Midbrain (tissue), 1 donor: ENCODE measurements around the gene TAF1D.

Experiments
- DNase-seq: peaks from one replicate; lab custom pipeline; 2025; lab: John Stamatoyannopoulos, UW

Gene TAF1D

DNA sequence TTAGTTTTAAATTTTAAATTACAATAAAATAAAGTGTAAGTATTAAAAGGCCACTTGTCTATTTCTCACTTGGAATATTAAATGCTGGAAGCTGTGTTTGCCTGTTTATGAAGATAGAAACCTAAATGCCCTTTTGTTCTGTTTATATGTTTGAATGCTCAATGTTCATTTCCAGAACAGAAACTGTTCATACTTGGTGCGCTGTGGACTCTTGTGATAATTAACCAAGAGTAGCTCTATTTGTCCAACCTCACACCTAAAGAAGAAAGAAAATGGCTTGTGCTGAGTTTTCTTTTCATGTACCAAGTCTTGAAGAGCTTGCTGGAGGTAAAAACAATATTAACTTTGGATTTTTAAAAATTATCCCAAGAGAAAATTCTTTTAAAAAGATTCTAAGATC lies 5.8 kb upstream of the TAF1D start:
- no peak for DNase-seq

DNA sequence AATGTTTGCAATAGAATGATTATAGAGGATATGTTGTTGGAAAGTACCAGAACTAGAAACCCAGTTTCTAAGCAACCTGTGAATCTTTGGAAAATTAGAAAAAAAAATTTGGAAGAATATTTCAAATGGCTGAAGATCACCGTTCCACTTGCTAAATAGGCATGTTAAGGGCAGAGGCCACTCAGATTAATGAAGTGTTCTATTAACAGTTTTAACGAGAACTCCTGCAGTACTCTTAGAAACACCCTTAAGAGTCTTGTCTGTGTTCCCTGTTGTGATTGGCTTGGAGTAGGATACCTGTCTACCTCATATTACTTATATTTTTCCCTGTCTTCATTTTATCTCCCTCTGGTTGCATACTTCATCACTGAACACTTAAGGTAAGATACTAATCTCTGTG lies 4.8 kb upstream of the TAF1D start:
- DNase-seq: no peak

DNA sequence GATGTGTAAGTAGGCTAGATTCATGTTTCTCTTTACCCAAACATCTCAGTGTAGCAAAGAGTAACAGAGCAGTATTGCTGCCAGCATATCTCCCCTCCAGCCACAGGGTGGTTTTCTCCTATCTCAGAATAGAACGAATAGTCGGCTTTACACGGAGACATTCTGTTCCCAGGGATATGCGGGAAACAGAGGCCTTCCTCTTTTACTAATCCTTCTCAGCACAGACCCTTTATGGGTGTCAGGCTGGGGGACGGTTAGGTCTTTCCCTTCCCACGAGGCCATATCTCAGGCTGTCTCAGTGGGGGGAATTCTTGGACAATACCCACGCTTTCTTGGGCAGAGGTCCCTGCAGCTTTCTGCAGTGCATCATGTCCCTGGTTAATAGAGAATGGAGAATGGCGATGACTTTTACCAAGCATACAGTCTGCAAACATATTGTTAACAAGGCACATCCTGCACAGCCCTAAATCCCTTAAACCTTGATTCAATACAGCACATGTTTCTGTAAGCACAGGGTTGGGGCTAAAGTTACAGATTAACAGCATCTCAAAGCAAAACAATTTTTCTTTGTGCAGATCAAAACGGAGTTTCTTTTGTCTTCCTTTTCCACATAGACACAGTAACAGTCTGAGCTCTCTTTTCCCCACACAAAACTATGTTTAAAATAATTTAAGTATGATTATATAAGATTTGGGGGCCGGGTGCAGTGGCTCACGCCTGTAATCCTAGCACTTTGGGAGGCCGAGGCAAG lies 3.9 kb upstream of the TAF1D start:
- peak; percentile 19 for DNase-seq

DNA sequence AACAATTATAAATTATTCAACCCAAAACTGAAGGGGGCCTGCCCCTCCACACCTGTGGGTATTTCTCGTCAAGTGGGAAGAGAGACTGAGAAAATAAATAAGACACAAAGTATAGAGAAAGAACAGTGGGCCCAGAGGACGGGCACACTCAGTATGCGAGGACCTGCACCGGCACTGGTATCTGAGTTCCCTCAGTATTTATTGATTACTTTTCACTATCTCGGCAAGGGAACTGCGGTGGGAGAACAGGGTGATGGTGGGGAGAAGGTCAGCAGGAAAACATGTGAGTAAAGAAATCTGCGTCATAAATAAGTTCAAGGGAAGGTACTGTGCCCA lies 3.3 kb upstream of the TAF1D start:
- no peak for DNase-seq

DNA sequence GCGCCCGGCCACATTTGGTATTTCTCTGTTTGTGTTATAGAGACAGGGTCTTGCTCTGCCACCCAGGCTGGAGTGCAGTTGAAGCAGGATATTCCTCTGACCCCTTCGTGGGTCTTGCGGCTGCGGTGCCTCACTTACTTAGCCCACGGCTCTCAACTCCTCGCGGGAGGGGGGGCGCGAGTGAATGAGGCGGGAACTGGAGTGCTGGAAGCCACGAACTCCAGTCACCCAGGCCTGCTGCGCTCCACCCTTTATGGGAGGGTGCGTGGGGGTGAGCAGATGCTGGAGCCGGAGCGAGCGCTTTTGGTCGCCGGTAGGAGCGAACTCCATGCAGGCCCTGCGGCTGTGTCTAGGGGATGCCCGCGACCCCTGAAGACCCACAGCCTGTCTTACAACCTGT lies 2.0 kb upstream of the TAF1D start:
- no peak for DNase-seq

DNA sequence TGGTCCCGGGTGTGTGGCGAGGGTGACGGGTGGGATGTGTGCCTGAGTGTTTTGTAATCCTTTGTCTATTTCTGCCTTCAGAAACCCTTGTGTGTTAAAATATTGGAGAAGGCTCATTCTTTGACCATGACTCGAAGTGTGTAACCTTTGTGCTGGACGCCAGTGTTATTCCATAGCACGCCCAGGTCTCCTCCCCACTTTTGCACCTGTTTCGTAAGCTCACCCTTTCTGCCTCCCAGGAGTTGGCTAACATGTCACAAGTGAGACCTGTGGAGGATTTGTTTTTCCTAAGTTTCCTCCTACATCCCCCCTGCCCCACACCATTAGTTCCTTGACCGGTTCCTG lies 559 bp upstream of the TAF1D start:
- peak; percentile 58 for DNase-seq

DNA sequence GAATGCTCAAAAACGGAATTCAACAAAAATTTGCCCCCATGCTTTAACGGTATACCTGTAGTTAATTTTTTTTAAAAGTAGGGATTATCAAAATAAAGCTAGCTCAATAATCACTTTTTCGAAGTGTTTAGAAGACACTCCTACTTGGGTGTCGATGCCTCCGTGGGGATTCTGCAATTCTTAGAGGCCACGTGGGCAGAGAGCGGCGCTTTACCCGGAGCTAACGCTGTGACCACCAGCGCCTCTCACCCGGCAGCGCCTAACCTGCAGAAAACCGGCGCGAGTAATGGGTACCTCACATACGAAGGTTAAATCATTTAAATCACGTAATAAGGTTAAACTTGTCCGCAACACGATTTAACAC lies 583 bp downstream of the TAF1D start:
- peak; percentile 52 for DNase-seq

DNA sequence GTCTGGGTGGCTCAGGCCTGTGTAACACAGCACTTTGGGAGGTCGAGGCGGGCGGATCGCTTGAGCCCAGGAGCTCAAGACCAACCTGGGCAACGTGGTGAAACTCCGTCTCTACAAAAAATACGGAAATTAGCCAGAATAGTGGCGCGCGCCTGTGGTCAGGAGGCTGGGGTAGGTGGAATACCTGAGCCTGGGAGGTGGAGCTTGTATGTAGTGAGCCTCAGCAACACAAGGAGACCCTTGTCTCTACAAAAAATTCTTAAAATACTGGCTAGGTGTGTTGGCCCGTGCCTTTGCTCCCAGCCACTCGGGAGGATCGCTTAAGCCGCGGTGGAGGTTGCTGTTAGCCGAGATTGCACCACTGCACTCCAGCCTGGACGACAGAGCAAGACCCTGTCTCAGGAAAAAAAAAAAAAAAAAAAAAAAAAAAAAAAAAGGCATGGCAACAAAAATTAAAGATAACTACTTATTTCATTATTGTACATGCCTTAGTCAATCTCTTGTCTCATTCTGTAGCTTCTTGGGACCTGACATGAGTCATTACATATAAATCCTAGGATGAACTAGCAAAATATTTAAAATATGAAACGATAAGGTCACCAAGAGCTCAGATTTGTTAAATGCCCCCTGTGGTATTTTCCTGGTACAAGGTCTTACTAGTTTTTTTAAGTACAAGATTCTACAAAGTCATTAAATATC lies 1.1 kb downstream of the TAF1D start:
- DNase-seq: no peak

DNA sequence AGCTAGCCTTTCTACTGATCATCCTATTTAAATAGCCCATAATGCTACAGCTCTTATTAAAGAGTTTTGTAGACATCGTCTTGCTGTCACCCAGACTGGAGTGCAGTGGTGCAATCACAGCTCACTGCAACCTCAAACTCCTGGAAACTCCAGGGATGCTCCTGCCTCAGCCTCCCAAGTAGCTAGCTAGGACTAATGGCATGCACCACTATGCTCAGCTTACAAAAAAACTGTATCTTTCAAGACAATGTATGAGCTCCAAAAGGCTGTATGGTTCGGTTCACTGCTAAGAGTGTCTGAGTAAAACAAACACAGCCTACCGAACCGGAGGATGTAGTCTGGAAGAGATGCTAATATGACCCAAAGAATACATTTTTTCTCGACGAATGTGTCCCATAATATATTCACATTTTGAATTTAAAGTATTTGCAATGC lies 2.6 kb downstream of the TAF1D start:
- DNase-seq: no peak

DNA sequence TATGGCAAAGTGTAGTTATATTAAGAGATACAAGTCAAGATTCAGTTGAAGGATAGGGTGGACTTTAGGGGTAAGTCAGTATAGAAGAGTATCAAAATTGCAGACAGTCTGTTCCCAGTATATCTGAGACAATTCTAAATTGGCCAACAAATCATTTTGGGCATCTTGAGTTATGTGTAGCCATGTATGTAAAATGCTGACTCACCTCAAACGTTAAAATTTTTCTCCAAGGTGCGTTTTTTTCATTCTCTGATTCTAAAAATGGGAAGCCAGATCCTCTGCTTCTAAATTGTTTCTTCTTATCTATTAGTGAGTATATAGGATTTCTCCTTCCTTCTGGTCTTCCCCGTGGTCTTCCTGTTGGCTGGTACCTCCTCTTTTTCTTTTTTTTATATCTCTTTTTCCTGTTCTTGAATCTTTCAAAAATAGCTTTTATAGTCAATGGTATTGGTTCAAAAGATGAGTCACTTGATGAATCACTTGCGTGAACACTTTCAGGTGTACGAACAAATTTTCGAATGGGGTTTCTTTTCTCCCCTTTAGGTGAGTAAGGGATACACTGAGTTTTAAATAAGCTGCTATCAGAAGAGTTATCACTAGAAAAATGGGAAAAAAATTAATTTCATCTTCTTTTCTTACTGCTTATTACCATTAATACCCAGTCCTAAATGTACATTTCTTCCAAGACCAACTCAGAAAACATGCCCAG lies 3.2 kb downstream of the TAF1D start:
- no peak for DNase-seq

DNA sequence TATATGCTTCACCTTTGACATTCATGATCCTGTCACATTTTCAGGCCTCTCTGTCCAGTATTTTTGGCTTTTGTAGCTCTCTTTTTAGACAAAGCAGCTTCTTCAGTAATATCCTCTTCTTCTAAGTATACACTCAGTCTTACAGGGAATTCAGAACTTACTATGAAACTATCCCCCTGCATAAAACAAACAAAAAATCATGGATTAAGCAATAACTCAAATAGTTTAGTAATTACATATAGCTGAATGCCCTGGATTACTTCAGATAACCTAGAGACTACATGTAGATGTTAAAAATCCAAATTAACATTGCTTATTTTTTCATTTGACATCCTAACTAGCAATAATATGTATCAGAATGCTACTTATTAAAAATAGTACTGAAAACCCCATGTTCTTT lies 5.2 kb downstream of the TAF1D start:
- no peak for DNase-seq

DNA sequence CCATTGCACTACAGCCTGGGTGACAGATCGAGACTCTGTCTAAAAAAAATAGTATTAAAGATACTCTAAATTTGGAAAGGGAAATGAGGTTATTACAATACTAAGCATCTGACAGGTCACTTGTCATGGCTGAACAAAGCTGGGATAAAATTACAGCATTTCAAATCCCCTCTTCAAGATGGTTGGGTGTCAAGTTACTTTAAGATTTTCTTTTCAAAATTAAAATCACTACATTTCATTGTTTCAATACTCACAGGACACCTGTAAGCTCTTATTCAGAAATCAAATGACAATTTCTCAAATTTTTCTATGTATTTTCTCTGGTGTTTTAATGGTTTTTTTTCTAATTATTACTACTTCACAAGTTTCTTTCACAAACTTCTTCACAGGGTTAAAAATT lies 5.7 kb downstream of the TAF1D start:
- DNase-seq: no peak

DNA sequence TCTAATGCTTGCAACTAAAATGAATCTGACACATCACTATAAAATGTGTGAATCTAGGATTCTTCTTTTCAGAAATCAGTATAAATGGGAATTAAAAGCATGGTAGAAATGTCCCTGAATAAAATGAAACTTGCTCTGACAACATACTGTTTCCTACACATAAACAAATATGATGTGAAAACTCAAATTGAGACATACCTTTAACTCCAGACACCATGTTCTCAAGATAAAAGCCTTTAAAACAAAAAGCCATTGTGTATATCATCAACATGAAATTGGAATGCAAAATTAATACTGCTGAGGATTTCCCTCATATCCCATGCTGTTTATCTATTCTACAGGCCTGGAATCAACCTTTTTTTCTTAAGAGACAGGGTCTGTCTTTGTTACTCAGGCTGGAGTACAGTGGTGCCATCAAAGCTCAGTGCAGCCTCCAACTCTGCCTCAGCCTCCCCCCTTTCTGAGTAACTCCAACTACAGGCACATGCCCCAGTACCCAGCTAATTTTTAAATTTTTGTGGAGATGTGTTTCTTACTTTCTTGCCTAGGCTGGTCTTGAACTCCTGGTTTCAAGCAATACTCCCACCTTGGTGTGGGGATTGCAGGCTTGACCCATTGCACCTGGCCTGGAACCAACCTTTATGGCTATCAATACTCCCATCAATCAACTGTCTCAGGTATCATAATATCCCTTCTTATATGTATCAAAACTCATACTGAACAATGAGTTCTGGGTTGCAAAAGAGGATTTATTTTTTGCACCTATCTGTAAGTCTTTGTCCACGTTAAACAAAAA lies 6.7 kb downstream of the TAF1D start:
- no peak for DNase-seq

DNA sequence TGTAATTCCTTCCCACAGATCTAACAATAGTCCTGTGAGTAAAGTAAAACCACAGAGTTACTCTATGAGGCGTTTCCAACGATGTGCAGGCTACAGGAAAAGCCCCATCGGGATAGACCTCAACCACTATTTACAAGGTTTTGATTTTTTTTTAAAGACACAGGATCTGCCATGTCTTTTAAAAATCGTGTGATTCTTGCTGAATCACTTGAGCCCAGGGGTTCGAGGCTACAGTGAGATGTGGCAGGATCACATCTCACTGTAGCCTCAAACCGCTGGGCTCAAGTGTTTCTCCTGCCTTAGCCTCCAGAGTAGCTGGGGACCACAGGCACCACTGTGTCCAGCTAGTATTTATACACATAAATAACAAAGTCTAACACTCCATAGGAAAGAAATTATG lies 7.8 kb downstream of the TAF1D start:
- no peak for DNase-seq

DNA sequence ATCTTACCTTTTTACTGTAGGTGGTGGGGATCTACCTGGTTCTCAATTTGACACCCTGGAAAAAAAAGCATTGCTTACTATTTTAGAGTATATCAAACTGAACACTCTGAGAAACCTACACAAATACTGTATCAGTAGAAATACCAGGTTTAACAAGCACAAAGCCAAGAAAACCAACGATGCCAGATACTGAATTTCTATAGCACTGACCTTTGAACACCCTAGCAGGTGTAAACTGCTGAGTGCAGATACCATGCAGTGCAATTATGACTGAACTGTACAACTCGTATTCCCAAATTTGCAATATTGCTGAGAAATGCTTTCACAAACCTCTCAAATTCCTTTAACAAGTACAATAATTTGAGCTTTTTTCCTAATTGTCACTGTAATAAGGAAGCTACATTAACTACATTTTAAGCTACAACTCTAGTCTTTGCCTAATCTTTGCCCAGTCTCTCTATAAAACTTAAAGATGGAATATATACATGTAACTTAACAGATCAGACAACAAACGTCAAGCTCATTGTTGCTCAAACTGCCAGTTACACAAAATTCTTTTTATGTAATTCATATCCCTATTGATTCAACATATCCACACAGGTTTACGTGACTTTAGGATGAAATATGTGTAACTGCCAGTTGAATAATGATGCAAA lies 8.9 kb downstream of the TAF1D start:
- no peak for DNase-seq

DNA sequence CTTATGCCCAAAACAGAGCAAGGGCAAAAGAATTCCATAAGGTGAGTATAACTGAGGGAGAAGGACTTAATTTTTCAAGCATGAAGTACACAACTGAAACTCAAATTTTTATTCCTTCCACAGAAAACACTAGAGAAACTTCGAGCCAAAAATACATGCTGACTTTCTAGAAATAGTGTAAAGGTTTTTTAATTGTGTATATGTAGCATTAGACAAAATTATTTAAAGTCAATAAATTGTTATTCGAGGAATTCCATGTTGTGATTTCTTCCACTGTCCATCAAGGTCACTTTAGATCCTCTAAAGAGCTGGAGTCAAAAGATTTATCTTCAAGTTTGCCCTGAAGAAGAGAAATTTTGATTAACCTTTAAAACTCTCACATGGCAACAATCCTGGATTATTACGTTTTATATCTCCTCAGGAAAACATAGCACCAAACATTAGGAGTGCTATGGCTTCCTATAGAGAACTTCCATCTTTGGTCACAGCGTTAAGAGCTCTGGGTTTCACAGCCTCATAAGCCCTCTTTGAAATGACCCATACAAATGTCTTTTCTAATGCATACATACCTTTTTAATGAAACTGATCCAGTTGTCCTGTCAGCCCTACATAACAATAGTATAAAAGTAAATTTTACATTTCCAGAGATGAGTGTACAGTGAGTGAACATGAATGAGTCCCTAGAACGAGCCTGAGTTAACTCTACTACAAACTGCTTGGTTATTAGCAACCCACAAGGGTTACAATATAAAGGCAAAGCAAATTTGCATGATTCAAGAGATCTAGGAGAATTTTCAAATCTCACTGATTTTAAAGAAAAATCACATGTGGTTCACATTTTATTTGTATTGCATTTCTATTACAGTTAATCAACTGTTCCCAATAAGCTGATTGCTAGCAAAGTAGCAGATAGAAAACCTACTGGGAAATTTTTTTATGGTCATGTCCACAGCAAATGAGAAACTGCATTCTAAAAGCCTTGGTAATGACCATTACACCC lies 10.9 kb downstream of the TAF1D start:
- DNase-seq: no peak

DNA sequence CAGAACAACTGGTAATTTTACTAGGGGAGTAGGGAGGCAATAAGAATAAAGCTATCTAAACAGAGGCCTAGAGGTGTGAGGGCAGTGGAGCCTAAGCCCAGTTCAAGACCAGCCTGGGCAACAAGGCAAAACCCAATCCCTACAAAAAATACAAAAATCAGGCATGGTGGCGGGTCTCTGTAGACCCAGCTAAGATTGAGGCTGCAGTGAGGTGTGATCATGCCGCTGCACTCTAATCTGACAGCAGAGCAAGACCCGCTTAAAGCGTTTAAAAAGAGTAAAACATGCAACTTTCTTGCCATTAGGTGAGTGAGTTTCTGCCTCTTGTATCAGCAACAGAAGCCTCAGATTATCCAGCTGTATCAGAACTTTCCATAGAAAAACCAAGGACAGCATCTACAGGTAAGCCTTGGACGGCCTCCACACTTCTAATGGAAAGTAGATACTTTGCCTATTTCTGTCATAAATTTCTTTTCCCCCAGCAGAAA lies 12.1 kb downstream of the TAF1D start:
- no peak for DNase-seq

DNA sequence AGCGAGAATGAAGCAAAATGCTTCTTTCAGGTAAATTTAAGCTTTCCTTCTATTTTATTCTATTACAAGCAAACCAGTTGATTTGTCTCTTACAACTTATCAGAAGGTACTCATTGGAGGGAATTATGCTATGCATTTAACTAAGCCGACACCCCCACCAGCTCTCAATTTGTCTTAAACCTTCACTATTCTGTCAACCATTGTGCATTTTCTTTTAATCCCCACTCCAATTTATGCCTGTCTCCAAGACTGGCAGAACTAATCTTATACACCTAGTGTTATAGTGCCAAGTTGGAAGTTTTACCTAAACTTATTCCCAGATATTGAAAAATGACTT lies 12.5 kb downstream of the TAF1D start:
- no peak for DNase-seq

DNA sequence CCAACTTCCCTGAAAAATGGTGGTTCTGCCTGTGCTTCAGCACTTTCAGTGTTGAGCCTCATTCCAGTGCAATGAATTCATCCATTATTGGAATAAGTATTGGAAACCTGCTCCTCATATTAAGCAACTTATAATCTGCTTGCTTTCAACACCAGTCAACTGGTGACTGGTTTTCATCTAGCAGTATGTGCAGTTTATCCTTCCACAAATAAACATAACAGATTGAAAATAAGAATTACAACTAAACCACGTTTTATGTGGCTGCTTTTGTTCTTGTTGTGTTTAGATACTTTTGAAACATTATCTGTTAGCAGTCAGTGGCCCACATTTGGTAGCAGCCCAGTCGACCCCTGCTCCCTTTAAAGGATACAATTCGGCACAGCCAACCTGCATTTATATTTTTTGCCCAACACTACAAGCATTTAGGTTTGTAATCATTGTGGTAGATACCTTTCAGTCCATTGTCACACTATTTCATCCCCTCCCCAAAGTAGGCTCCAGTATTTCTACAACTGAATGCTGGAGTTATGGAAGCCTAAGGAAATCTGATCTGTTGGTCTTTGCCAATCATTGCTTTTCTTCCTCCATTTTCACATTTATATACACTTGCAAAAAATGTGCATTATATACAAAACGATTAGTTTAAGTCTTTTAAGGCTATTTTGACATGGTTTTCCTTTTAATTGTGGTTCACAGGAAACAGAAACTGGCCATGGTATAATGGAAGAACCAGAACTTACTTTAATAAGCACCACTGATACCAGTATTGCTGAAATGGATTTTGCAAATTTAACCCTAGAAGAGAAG lies 13.1 kb downstream of the TAF1D start:
- no peak for DNase-seq

DNA sequence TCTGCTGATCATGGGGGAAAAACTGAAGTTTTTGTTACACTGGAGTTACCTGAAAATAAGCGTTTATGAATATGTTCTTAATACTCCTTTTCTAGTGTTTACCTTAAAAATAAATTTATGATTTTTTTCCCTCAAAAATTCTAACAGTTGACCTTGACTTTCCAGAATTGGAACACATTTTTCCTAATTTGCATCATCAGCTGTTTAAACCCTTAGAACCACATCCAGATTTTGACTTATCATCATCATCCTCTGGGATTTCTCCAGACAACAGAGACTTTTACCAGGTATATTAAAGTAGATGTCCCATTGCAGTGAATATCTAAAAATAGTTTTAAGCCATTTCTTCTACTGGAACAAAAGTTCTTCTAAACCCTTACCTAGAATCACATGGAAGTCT lies 17.2 kb downstream of the TAF1D start:
- no peak for DNase-seq
